ENCODE data around the gene PCDHGB3. TPM values are rescaled to one million over a fixed set of nuclear protein-coding genes. Genes with fewer than 3 reads are reported as not detected.
"Not testable (repeated sequence)": the region's sequence is repeated elsewhere in the genome, so short reads cannot be mapped to it uniquely, and the experiment has no call there.

The PCDHGB3 gene
- 19.5 and 22.7 TPM in 2 replicates for total RNA-seq (2014; rRNA removed; shearing (Covaris generic); ENCODE audit: low replicate concordance)

DNA sequence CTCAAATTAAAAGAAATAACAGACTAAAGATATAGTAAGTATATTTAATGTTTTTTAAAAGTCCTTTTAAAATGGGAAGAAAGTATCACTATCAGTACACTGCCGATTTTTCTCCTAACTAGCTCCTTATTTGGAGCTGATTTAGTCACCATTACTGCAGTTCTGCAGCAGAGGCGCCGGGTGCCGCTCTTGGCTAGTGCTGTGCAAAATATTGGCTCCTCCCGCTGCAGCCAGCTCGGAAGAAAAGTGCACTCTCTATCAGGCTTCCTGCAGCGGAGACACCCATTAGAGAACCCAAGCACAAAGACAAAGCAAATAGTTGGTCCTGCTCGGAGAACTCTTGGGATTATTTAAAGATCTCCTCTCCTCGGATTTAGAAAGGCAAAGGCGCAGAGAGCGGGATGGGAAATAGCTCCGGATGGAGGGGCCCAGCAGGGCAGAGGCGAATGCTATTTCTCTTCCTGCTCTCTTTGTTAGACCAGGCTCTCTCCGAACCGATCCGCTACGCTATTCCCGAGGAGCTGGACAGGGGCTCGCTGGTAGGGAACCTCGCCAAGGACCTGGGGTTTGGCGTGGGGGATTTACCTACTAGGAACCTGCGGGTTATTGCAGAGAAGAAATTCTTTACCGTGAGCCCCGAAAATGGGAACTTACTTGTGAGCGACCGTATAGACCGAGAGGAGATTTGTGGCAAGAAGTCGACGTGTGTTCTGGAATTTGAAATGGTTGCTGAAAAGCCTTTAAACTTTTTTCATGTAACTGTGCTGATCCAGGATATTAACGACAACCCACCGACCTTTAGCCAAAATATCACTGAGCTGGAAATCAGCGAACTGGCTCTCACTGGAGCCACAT lies at the start of gene PCDHGB3:
Gene PCDHGB3 (plus strand): TSS at position 249 of the 855 bp plus-strand sequence. CDS start 153 bp downstream, at position 402.
- peak within 1 kb of the TSS; percentile 81 for H3K27ac ChIP-seq (ENCODE audit: low read length)
- no peaks in the 10 kb centered on the region for H3K9me2 ChIP-seq (replicated peaks; ENCODE audit: insufficient read depth, low read length)
- peak within 1 kb of the TSS; percentile 78 for H3K4me2 ChIP-seq (ENCODE audit: low read depth, low read length, poor library complexity, severe bottlenecking)
- peak; percentile 95 for DNase-seq
- peak within 1 kb of the TSS; percentile 72 for H3K9ac ChIP-seq (ENCODE audit: low read length)
- no peaks in the 10 kb centered on the region for H4K20me1 ChIP-seq (ENCODE audit: insufficient read depth, low read depth, low read length)
- H3K27me3 ChIP-seq (ENCODE audit: low read length), result no peaks in the 10 kb centered on the region
- peaks cover 47% of the 10 kb centered on the region for H3K36me3 ChIP-seq (ENCODE audit: insufficient read depth, low read length)
- H3K4me1 ChIP-seq (ENCODE audit: low read length), result peaks cover 26% of the 10 kb centered on the region
- peaks cover 51% of the 10 kb centered on the region for H3K79me2 ChIP-seq (ENCODE audit: low read length)
- peak within 1 kb of the TSS; percentile 31 for H2AFZ ChIP-seq (ENCODE audit: low read length)
- peak within 1 kb of the TSS; percentile 62 for H3K4me3 ChIP-seq (ENCODE audit: low read length)
- peaks cover 47% of the 10 kb centered on the region for H3K9me3 ChIP-seq (ENCODE audit: low read length)

DNA sequence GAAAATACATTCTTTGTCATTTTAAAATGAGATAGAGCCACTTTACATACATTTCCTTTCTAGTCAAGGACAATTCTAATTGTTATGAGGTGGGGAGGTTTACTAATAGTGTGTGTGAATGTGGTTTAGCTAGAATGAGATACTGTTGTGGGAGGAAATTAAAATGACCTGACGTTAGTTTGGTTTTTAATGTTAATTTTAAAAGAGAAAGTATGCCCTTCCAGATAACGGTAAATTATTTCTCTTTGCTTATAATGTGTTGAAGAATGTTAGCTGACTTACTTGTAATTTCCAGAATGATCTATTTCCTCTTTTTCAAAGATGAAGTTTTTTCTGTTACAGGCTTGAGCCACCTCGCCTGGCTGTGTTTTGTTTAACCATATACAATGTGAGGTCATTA lies 47.8 kb upstream of the PCDHGB3 start:
- Histone ChIP-seq H3K9ac (ENCODE audit: low read length) (no peak overlapping the region), H3K36me3 (ENCODE audit: insufficient read depth, low read length) (peaks cover 25% of the 10 kb centered on the region), H3K9me2 (replicated peaks; ENCODE audit: insufficient read depth, low read length) (no peaks in the 10 kb centered on the region), H3K79me2 (ENCODE audit: low read length) (peaks cover 34% of the 10 kb centered on the region), H3K4me3 (ENCODE audit: low read length) (no peak overlapping the region), H3K9me3 (ENCODE audit: low read length) (peaks cover 32% of the 10 kb centered on the region), H4K20me1 (ENCODE audit: insufficient read depth, low read depth, low read length) (no peaks in the 10 kb centered on the region), H2AFZ (ENCODE audit: low read length) (no peak overlapping the region), H3K4me2 (ENCODE audit: low read depth, low read length, poor library complexity, severe bottlenecking) (no peak overlapping the region), H3K27ac (ENCODE audit: low read length) (no peak overlapping the region), H3K27me3 (ENCODE audit: low read length) (no peaks in the 10 kb centered on the region), H3K4me1 (ENCODE audit: low read length) (peaks cover 13% of the 10 kb centered on the region)
- no peak for DNase-seq

DNA sequence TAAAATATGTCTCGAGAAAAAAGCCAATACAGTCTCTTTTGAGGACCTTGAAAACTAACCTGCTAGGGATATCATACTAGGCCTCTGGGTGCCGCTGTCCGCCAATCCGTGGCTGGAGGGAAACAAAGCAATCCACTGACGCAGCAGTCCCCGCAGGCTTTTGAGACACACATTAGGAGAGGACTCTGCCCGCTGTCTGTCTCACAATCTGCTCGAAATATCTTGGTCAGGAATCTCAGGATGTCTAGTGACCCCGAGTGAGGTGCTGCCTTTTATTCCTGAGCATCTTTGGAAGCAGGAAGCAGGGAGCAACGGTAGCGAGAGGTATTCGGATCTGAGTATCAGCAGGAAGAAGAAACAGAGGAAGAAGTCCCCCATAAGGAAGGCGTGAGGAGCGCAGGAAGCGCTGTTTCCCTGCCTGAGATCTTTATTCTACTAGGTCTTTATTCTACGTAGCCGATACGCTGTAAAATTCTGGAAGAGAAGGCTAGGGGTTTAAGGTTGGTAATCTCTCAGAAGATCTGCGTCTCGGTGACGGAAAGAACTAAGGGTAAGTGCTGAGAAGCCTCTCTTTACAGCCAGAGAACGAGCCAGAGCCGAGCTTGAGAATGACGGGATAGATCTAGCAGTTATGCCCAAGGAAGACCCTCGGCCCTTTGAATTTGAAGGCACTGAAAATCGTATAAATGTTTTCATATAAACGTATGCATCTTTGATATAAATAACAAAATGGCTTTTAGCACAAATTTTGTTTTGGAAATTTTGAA lies 43.8 kb upstream of the PCDHGB3 start:
- no peaks in the 10 kb centered on the region for H3K27me3 ChIP-seq (ENCODE audit: low read length)
- H3K4me2 ChIP-seq (ENCODE audit: low read depth, low read length, poor library complexity, severe bottlenecking), result no peak overlapping the region
- H3K9ac ChIP-seq (ENCODE audit: low read length), result no peak overlapping the region
- H3K4me3 ChIP-seq (ENCODE audit: low read length), result no peak overlapping the region
- H3K4me1 ChIP-seq (ENCODE audit: low read length), result peaks cover 13% of the 10 kb centered on the region
- H3K9me2 ChIP-seq (replicated peaks; ENCODE audit: insufficient read depth, low read length), result no peaks in the 10 kb centered on the region
- H3K79me2 ChIP-seq (ENCODE audit: low read length), result peaks cover 2% of the 10 kb centered on the region; the same call in 1 of the 2 replicates
- H3K9me3 ChIP-seq (ENCODE audit: low read length), result peaks cover 10% of the 10 kb centered on the region; the same call in 1 of the 2 replicates
- H3K36me3 ChIP-seq (ENCODE audit: insufficient read depth, low read length), result no peaks in the 10 kb centered on the region
- H4K20me1 ChIP-seq (ENCODE audit: insufficient read depth, low read depth, low read length), result no peaks in the 10 kb centered on the region
- H3K27ac ChIP-seq (ENCODE audit: low read length), result no peak overlapping the region
- no peak for DNase-seq
- no peak overlapping the region for H2AFZ ChIP-seq (ENCODE audit: low read length)

DNA sequence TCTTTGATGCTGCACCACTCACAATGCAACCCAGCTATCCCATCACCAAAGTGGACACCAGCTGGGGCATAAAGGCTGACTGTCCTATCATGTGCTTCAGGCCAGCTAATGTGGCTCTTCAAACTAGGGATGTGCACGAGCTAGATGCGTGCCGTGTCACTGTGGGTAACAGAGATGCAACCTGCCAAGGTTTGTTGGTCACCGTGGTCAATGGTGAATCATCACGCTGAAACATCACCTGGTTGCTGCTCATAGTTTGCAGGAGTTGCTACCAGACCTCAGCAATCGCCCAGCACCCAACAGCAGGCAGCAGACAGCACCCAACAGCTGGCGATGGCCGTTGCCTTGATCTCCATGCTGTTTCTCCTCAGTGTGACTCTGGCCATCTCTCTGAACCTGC lies 41.8 kb upstream of the PCDHGB3 start:
- no peak overlapping the region for H3K4me3 ChIP-seq (ENCODE audit: low read length)
- H3K4me2 ChIP-seq (ENCODE audit: low read depth, low read length, poor library complexity, severe bottlenecking), result no peak overlapping the region
- no peaks in the 10 kb centered on the region for H3K79me2 ChIP-seq (ENCODE audit: low read length)
- no peaks in the 10 kb centered on the region for H4K20me1 ChIP-seq (ENCODE audit: insufficient read depth, low read depth, low read length)
- H3K4me1 ChIP-seq (ENCODE audit: low read length), result peaks cover 13% of the 10 kb centered on the region
- no peak overlapping the region for H3K27ac ChIP-seq (ENCODE audit: low read length)
- H3K9me3 ChIP-seq (ENCODE audit: low read length), result no peaks in the 10 kb centered on the region
- H3K9me2 ChIP-seq (replicated peaks; ENCODE audit: insufficient read depth, low read length), result no peaks in the 10 kb centered on the region
- DNase-seq, result no peak
- H3K27me3 ChIP-seq (ENCODE audit: low read length), result no peaks in the 10 kb centered on the region
- no peaks in the 10 kb centered on the region for H3K36me3 ChIP-seq (ENCODE audit: insufficient read depth, low read length)
- no peak overlapping the region for H2AFZ ChIP-seq (ENCODE audit: low read length)
- H3K9ac ChIP-seq (ENCODE audit: low read length), result no peak overlapping the region

DNA sequence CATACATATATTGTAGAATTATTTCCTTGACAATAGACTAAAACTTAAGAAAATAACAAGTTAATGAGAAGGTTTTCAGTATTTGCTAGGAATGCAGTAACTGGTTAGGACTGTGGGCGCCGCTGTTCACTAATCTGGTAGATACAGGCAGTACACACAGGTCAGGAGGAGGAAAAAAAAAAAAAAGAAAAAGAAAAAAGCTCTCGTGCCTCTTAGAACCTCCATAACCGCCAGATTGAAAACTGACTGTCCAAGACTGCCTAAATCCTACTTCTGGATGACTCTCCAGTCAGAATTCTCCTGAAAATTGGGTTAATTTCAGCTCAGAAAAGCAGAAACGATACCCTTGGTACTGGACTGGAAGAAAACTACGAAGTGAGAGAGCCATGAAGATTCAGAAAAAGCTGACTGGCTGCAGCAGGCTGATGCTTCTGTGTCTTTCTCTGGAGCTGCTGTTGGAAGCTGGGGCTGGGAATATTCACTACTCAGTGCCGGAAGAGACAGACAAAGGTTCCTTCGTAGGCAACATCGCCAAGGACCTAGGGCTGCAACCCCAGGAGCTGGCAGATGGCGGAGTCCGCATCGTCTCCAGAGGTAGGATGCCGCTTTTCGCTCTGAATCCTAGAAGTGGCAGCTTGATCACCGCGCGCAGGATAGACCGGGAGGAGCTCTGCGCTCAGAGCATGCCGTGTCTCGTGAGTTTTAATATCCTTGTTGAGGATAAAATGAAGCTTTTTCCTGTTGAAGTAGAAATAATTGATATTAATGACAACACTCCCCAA lies 39.6 kb upstream of the PCDHGB3 start, which contains the start of gene PCDHGA1:
Gene PCDHGA1 (plus strand): TSS at position 216 of the 782 bp plus-strand sequence.
- Histone ChIP-seq H3K79me2 (ENCODE audit: low read length) (no peaks in the 10 kb centered on the region), H4K20me1 (ENCODE audit: insufficient read depth, low read depth, low read length) (no peaks in the 10 kb centered on the region), H3K4me3 (ENCODE audit: low read length) (peak within 1 kb of the TSS; percentile 46), H3K9me2 (replicated peaks; ENCODE audit: insufficient read depth, low read length) (no peaks in the 10 kb centered on the region), H3K4me1 (ENCODE audit: low read length) (peaks cover 28% of the 10 kb centered on the region), H2AFZ (ENCODE audit: low read length) (peak within 1 kb of the TSS; percentile 46), H3K4me2 (ENCODE audit: low read depth, low read length, poor library complexity, severe bottlenecking) (peak within 1 kb of the TSS; percentile 58), H3K27me3 (ENCODE audit: low read length) (no peaks in the 10 kb centered on the region), H3K9ac (ENCODE audit: low read length) (peak within 1 kb of the TSS; percentile 62), H3K9me3 (ENCODE audit: low read length) (no peaks in the 10 kb centered on the region), H3K27ac (ENCODE audit: low read length) (no peak within 1 kb of the TSS), H3K36me3 (ENCODE audit: insufficient read depth, low read length) (no peaks in the 10 kb centered on the region)
- peak; percentile 89 for DNase-seq

DNA sequence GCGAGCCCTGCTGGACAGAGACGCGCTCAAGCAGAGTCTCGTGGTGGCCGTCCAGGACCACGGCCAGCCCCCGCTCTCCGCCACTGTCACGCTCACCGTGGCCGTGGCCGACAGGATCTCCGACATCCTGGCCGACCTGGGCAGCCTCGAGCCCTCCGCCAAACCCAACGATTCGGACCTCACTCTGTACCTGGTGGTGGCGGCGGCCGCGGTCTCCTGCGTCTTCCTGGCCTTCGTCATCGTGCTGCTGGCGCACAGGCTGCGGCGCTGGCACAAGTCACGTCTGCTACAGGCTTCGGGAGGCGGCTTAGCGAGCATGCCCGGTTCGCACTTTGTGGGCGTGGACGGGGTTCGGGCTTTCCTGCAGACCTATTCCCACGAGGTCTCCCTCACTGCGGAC lies 37.5 kb upstream of the PCDHGB3 start:
- H3K4me2 ChIP-seq (ENCODE audit: low read depth, low read length, poor library complexity, severe bottlenecking); H3K27me3 ChIP-seq (ENCODE audit: low read length); H4K20me1 ChIP-seq (ENCODE audit: insufficient read depth, low read depth, low read length); H3K9me2 ChIP-seq (replicated peaks; ENCODE audit: insufficient read depth, low read length); DNase-seq; H3K4me3 ChIP-seq (ENCODE audit: low read length); H3K36me3 ChIP-seq (ENCODE audit: insufficient read depth, low read length); H3K9ac ChIP-seq (ENCODE audit: low read length); H3K27ac ChIP-seq (ENCODE audit: low read length); H2AFZ ChIP-seq (ENCODE audit: low read length); H3K9me3 ChIP-seq (ENCODE audit: low read length); H3K79me2 ChIP-seq (ENCODE audit: low read length): not testable (repeated sequence)
- H3K4me1 ChIP-seq (ENCODE audit: low read length), result peaks cover 28% of the 10 kb centered on the region

DNA sequence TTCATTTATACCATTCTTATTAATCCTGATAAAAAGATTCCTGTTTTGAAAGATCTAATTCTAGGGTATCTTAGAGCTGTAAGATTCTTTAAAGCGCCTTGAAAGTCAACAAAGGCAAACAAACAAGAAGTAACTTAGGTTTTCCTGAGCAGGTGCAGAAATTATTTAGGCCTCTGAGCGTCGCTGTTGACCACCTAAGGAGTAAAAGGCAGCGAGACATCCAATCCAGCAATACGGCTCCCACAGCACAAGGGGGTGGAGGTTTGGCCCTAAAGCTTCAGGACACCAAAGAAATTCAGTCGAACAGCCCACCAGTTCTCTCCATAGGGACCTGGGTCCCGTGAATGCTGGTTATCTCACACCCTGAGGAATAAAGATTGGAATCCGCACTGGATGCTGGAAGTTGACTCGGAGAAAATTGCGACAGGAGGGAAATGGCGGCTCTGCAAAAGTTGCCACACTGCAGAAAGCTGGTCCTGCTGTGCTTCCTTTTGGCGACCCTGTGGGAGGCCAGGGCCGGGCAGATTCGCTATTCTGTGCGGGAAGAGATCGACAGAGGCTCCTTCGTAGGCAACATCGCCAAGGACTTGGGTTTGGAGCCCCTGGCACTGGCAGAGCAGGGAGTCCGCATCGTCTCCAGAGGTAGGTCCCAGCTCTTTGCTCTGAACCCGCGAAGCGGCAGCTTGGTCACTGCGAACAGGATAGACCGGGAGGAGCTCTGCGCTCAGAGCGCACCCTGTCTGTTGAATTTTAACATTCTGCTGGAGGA lies 31.3 kb upstream of the PCDHGB3 start, which contains the start of gene PCDHGA2:
Gene PCDHGA2 (plus strand): TSS at position 223 of the 769 bp plus-strand sequence.
- no peaks in the 10 kb centered on the region for H3K36me3 ChIP-seq (ENCODE audit: insufficient read depth, low read length)
- H2AFZ ChIP-seq (ENCODE audit: low read length), result no peak within 1 kb of the TSS
- no peaks in the 10 kb centered on the region for H3K79me2 ChIP-seq (ENCODE audit: low read length)
- no peak within 1 kb of the TSS for H3K27ac ChIP-seq (ENCODE audit: low read length)
- peak; percentile 89 for DNase-seq
- no peak within 1 kb of the TSS for H3K4me2 ChIP-seq (ENCODE audit: low read depth, low read length, poor library complexity, severe bottlenecking)
- H3K4me3 ChIP-seq (ENCODE audit: low read length), result no peak within 1 kb of the TSS
- no peaks in the 10 kb centered on the region for H4K20me1 ChIP-seq (ENCODE audit: insufficient read depth, low read depth, low read length)
- H3K9me3 ChIP-seq (ENCODE audit: low read length), result no peaks in the 10 kb centered on the region
- no peaks in the 10 kb centered on the region for H3K9me2 ChIP-seq (replicated peaks; ENCODE audit: insufficient read depth, low read length)
- H3K27me3 ChIP-seq (ENCODE audit: low read length), result no peaks in the 10 kb centered on the region
- H3K4me1 ChIP-seq (ENCODE audit: low read length), result peaks cover 17% of the 10 kb centered on the region
- no peak within 1 kb of the TSS for H3K9ac ChIP-seq (ENCODE audit: low read length)
